Measurements from ENCODE around the gene SIL1.

GRCh38 chr5:139121120-139121519 lies 77.0 kb downstream of the SIL1 start:
- no peak for TF ChIP-seq EZH2 (IDR thresholded peaks at IDR 0.05; ENCODE audit: low read length)
- TF ChIP-seq, protein P1, sequence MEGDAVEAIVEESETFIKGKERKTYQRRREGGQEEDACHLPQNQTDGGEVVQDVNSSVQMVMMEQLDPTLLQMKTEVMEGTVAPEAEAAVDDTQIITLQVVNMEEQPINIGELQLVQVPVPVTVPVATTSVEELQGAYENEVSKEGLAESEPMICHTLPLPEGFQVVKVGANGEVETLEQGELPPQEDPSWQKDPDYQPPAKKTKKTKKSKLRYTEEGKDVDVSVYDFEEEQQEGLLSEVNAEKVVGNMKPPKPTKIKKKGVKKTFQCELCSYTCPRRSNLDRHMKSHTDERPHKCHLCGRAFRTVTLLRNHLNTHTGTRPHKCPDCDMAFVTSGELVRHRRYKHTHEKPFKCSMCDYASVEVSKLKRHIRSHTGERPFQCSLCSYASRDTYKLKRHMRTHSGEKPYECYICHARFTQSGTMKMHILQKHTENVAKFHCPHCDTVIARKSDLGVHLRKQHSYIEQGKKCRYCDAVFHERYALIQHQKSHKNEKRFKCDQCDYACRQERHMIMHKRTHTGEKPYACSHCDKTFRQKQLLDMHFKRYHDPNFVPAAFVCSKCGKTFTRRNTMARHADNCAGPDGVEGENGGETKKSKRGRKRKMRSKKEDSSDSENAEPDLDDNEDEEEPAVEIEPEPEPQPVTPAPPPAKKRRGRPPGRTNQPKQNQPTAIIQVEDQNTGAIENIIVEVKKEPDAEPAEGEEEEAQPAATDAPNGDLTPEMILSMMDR (optimal IDR thresholded peaks at IDR 0.05 in 1 of 3, IDR thresholded peaks at IDR 0.05 in 1 of 3, conservative IDR thresholded peaks at IDR 0.05 in 1 of 3; ENCODE audit: extremely low read depth in 1 of 3, insufficient read depth in 2 of 3, low read length in 3 of 3): no peak
